ENCODE measurements around the gene MYF5.

MYF5 gene

GRCh38 chr12:80766210-80766609, 49.5 kb downstream of the MYF5 start:
- Histone ChIP-seq H3K4me3 (ENCODE audit: low read depth, low read length) (no peak overlapping the region), H3K9ac (ENCODE audit: low read depth, low read length) (no peak overlapping the region), H3K4me1 (ENCODE audit: control insufficient read depth, insufficient read depth, low read length) (peaks cover 46% of the 10 kb centered on the region), H3K27ac (ENCODE audit: low read depth, low read length) (no peak overlapping the region), H3K9me3 (ENCODE audit: control insufficient read depth, insufficient read depth, low read length) (no peaks in the 10 kb centered on the region), H3K36me3 (ENCODE audit: control insufficient read depth, insufficient read depth, low read length) (no peaks in the 10 kb centered on the region), H3K27me3 (ENCODE audit: control insufficient read depth, insufficient read depth, low read length) (no peaks in the 10 kb centered on the region)

- Histone ChIP-seq H3K27me3 (ENCODE audit: control insufficient read depth, insufficient read depth, low read length) (no peaks in the 10 kb centered on the region), H3K9ac (ENCODE audit: low read depth, low read length) (no peak overlapping the region), H3K27ac (ENCODE audit: low read depth, low read length) (no peak overlapping the region), H3K4me3 (ENCODE audit: low read depth, low read length) (no peak overlapping the region), H3K4me1 (ENCODE audit: control insufficient read depth, insufficient read depth, low read length) (peaks cover 46% of the 10 kb centered on the region), H3K36me3 (ENCODE audit: control insufficient read depth, insufficient read depth, low read length) (no peaks in the 10 kb centered on the region), H3K9me3 (ENCODE audit: control insufficient read depth, insufficient read depth, low read length) (no peaks in the 10 kb centered on the region)
These were observed 50.2 kb downstream of the MYF5 start for GRCh38 chr12:80766897-80767296.

Data from HUES48 (cell line).